ENCODE results near the gene SRGAP3. TPM values are rescaled to one million over a fixed set of nuclear protein-coding genes. Genes with fewer than 3 reads are reported as not detected.

SRGAP3 gene
- total and polyA plus RNA-seq, 5 donors: 1.4 to 7.9 (median 2.7) TPM

DNA sequence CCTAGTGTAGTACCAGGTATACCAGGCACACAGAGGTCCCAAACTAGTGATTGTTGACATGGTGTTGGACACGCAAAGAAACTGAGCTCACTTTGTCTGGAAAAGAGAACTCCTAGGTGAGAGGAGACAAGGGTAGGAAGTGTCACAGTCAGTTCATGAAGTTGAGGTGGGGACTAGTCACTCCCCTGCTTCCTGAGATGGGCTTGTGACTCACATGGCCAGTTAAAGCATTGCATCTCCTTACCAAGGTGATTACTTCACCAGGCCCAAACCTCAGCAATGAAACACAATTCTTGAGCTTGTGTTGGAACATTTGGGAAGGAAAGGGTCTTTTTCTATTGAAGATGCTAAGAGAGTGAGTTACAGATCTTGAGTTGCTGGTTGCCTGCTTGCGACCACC, 236.9 kb downstream of the SRGAP3 start:
- H3K4me1 ChIP-seq (ENCODE audit: control insufficient read depth, insufficient read depth, low read length): no peaks in the 10 kb centered on the region
- 95% methylated on average over 2 of the region's 2 CpGs for WGBS
- DNase-seq (no peak), ATAC-seq (no peak)
- H3K27me3 ChIP-seq (ENCODE audit: control insufficient read depth, insufficient read depth): no peaks in the 10 kb centered on the region
- H3K27ac ChIP-seq (ENCODE audit: low read length): no peak overlapping the region
- H3K4me3 ChIP-seq (ENCODE audit: low read length): no peak overlapping the region
- H3K9me3 ChIP-seq (ENCODE audit: control insufficient read depth, low read length): no peaks in the 10 kb centered on the region
- intact Hi-C loops (cut with DNase I): no loop called here

DNA sequence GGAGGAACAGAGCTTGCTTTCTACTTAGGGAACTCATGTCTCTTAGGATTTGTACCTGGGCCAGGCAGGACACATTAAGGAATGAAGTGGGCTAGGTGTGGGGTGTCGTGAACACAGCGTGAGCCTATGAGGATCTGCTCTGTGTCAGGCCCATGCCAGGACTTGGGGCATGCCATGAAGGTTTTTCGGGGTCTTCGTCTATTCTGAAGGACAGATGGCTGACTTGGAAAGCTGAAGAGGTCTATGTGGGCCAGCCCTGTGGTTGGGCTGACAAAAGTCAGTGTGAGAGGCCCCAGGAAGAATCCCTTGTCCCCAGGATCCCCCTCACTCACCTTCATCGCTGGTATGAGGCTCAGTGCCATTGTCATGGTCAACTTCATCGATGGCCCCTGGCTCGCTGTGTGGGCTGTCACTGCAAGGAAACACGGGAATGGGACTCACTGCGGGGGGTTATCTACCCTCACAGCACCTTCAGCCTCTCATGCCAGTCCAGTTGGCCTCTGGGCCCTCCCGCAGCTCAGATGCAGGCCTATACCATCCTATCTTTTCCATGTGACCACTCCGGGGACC, 239.4 kb downstream of the SRGAP3 start:
- DNase-seq: no peak
- intact Hi-C loops (cut with DNase I): no loop called here
- WGBS: 94% methylated on average over 11 of the region's 11 CpGs
- Histone ChIP-seq H3K4me1 (ENCODE audit: control insufficient read depth, insufficient read depth, low read length) (no peaks in the 10 kb centered on the region), H3K4me3 (ENCODE audit: low read length) (no peak overlapping the region), H3K9me3 (ENCODE audit: control insufficient read depth, low read length) (no peaks in the 10 kb centered on the region), H3K27ac (ENCODE audit: low read length) (no peak overlapping the region), H3K27me3 (ENCODE audit: control insufficient read depth, insufficient read depth) (no peaks in the 10 kb centered on the region)
- no peak for ATAC-seq

GRCh38 chr3:9008550-9009255, 240.7 kb downstream of the SRGAP3 start:
- Histone ChIP-seq H3K4me1 (ENCODE audit: control insufficient read depth, insufficient read depth, low read length) (no peaks in the 10 kb centered on the region), H3K9me3 (ENCODE audit: control insufficient read depth, low read length) (no peaks in the 10 kb centered on the region), H3K4me3 (ENCODE audit: low read length) (no peak overlapping the region), H3K27me3 (ENCODE audit: control insufficient read depth, insufficient read depth) (no peaks in the 10 kb centered on the region), H3K27ac (ENCODE audit: low read length) (no peak overlapping the region)
- WGBS: 69% methylated on average over 6 of the region's 6 CpGs
- ATAC-seq (no peak), DNase-seq (no peak)
- intact Hi-C loops (cut with DNase I): no loop called here

GRCh38 chr3:9007928-9008327, 241.5 kb downstream of the SRGAP3 start:
- Histone ChIP-seq H3K27ac (ENCODE audit: low read length) (no peak overlapping the region), H3K9me3 (ENCODE audit: control insufficient read depth, low read length) (no peaks in the 10 kb centered on the region), H3K4me1 (ENCODE audit: control insufficient read depth, insufficient read depth, low read length) (no peaks in the 10 kb centered on the region), H3K4me3 (ENCODE audit: low read length) (no peak overlapping the region), H3K27me3 (ENCODE audit: control insufficient read depth, insufficient read depth) (no peaks in the 10 kb centered on the region)
- intact Hi-C loops (cut with DNase I): no loop called here
- no peak for DNase-seq
- ATAC-seq: no peak
- WGBS: 83% methylated on average over 2 of the region's 2 CpGs

GRCh38 chr3:9007213-9007612, 242.2 kb downstream of the SRGAP3 start:
- no peak overlapping the region for H3K27ac ChIP-seq (ENCODE audit: low read length)
- H3K27me3 ChIP-seq (ENCODE audit: control insufficient read depth, insufficient read depth): no peaks in the 10 kb centered on the region
- no peaks in the 10 kb centered on the region for H3K4me1 ChIP-seq (ENCODE audit: control insufficient read depth, insufficient read depth, low read length)
- intact Hi-C loops (cut with DNase I): no loop called here
- no peak overlapping the region for H3K4me3 ChIP-seq (ENCODE audit: low read length)
- ATAC-seq (no peak), DNase-seq (no peak)
- 83% methylated on average over 2 of the region's 2 CpGs for WGBS
- H3K9me3 ChIP-seq (ENCODE audit: control insufficient read depth, low read length): no peaks in the 10 kb centered on the region

- Histone ChIP-seq H3K27ac (ENCODE audit: low read length) (no peak overlapping the region), H3K4me3 (ENCODE audit: low read length) (no peak overlapping the region), H3K27me3 (ENCODE audit: control insufficient read depth, insufficient read depth) (no peaks in the 10 kb centered on the region), H3K9me3 (ENCODE audit: control insufficient read depth, low read length) (no peaks in the 10 kb centered on the region), H3K4me1 (ENCODE audit: control insufficient read depth, insufficient read depth, low read length) (peaks cover 2% of the 10 kb centered on the region)
- intact Hi-C loops (cut with DNase I): no loop called here
- DNase-seq (no peak), ATAC-seq (no peak)
These were observed 249.4 kb downstream of the SRGAP3 start for GRCh38 chr3:9000041-9000440.

GRCh38 chr3:8997151-8997550, 252.3 kb downstream of the SRGAP3 start:
- ATAC-seq: peak in 1 of 2 donors; percentile 11
- H3K4me3 ChIP-seq (ENCODE audit: low read length): no peak overlapping the region
- intact Hi-C loops (cut with DNase I): loop anchor here in 1 of 4 donors (5.0 kb wide), 1 partner anchor 70 kb away; no protein-coding TSS in a partner anchor
- H3K27me3 ChIP-seq (ENCODE audit: control insufficient read depth, insufficient read depth): no peaks in the 10 kb centered on the region
- 70% methylated on average over 3 of the region's 3 CpGs for WGBS
- no peak overlapping the region for H3K27ac ChIP-seq (ENCODE audit: low read length)
- DNase-seq: no peak
- H3K4me1 ChIP-seq (ENCODE audit: control insufficient read depth, insufficient read depth, low read length): peaks cover 2% of the 10 kb centered on the region
- H3K9me3 ChIP-seq (ENCODE audit: control insufficient read depth, low read length): no peaks in the 10 kb centered on the region

DNA sequence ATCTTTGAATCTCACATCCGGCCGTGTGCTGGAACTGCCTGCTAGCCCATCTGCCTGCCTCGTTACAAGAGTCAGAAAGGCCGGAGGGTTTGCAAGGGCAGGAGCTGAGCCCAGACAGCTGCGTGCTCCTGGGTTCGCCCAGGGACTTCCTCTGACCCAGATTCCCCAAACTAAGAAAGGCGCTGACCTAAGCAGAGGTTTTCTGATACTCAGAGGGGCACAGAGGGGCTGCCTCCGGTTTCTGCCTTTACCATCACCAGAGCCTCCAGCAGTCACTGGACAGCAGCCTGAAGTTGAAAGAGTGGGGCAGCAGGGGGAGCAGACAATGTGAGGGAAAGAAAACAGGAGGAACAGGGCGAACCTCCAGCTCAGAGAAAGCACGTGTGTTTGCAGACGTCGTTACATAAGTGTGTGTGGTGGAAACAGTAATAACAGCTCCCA, 252.7 kb downstream of the SRGAP3 start:
- H3K4me1 ChIP-seq (ENCODE audit: control insufficient read depth, insufficient read depth, low read length): peaks cover 2% of the 10 kb centered on the region
- no peaks in the 10 kb centered on the region for H3K27me3 ChIP-seq (ENCODE audit: control insufficient read depth, insufficient read depth)
- no peak overlapping the region for H3K27ac ChIP-seq (ENCODE audit: low read length)
- WGBS: 27% methylated on average over 12 of the region's 12 CpGs
- peak; percentile 49 to 79 (median 70) for DNase-seq
- peak; percentile 73 to 86 for ATAC-seq
- H3K9me3 ChIP-seq (ENCODE audit: control insufficient read depth, low read length): no peaks in the 10 kb centered on the region
- H3K4me3 ChIP-seq (ENCODE audit: low read length): no peak overlapping the region
- intact Hi-C loops (cut with DNase I): loop anchor here in 1 of 4 donors (5.0 kb wide), 1 partner anchor 71 kb away; no protein-coding TSS in a partner anchor

DNA sequence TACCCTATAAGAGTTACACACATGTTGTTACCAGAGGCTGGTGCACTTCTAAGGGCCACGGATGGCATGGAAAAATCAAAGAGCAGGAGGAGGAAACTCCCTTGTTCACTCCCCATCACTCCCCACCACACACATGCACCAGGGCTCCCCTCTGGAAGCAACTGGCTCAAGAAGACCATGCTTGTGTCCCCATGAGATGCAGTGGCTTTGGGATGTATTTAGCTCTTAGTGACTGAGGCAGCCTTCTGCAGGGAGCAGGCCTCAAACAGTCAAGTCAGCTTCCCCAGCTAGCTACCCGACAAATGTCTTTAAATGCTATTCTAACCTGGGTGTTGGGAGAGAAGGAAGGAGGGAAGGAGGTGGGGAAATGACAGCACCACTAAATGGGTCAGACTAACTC, 253.2 kb downstream of the SRGAP3 start:
- H3K4me3 ChIP-seq (ENCODE audit: low read length): no peak overlapping the region
- ATAC-seq: no peak
- peaks cover 2% of the 10 kb centered on the region for H3K4me1 ChIP-seq (ENCODE audit: control insufficient read depth, insufficient read depth, low read length)
- no peak for DNase-seq
- no peaks in the 10 kb centered on the region for H3K9me3 ChIP-seq (ENCODE audit: control insufficient read depth, low read length)
- H3K27me3 ChIP-seq (ENCODE audit: control insufficient read depth, insufficient read depth): no peaks in the 10 kb centered on the region
- intact Hi-C loops (cut with DNase I): loop anchor here in 1 of 4 donors (5.0 kb wide), 1 partner anchor 71 kb away; no protein-coding TSS in a partner anchor
- H3K27ac ChIP-seq (ENCODE audit: low read length): no peak overlapping the region
- WGBS: 64% methylated on average over 2 of the region's 2 CpGs

- H3K4me3 ChIP-seq (ENCODE audit: low read length): no peak overlapping the region
- no peak overlapping the region for H3K27ac ChIP-seq (ENCODE audit: low read length)
- DNase-seq: peak in 1 of 3 donors; percentile 56
- peaks cover 2% of the 10 kb centered on the region for H3K4me1 ChIP-seq (ENCODE audit: control insufficient read depth, insufficient read depth, low read length)
- H3K9me3 ChIP-seq (ENCODE audit: control insufficient read depth, low read length): no peaks in the 10 kb centered on the region
- 94% methylated on average over 15 of the region's 15 CpGs for WGBS
- intact Hi-C loops (cut with DNase I): no loop called here
- ATAC-seq: no peak
- no peaks in the 10 kb centered on the region for H3K27me3 ChIP-seq (ENCODE audit: control insufficient read depth, insufficient read depth)
These were observed 255.2 kb downstream of the SRGAP3 start for GRCh38 chr3:8994226-8994625.

DNA sequence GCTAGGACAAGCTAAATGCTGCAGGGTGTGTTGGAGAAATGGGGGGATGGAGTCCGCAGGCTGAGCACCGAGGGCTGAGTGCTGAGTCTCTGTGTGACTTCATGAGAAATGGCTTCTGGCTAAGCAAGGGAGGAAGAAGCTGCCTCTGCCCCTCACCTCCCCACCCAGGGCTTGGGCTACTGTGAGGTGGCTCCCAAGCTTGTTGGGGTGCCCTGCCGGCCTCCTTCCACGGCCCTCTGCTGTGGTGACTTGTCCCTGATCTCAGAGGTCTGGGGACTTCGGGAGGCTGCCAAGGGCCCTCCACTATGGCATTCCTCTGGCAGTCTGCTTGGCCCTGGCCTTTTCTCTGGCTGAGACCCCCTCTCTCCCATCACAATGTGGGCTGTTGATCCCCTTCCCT, 256.1 kb downstream of the SRGAP3 start:
- no peaks in the 10 kb centered on the region for H3K27me3 ChIP-seq (ENCODE audit: control insufficient read depth, insufficient read depth)
- intact Hi-C loops (cut with DNase I): no loop called here
- WGBS: 86% methylated on average over 5 of the region's 5 CpGs
- no peak overlapping the region for H3K27ac ChIP-seq (ENCODE audit: low read length)
- H3K9me3 ChIP-seq (ENCODE audit: control insufficient read depth, low read length): no peaks in the 10 kb centered on the region
- H3K4me1 ChIP-seq (ENCODE audit: control insufficient read depth, insufficient read depth, low read length): peaks cover 2% of the 10 kb centered on the region
- H3K4me3 ChIP-seq (ENCODE audit: low read length): no peak overlapping the region
- ATAC-seq (no peak), DNase-seq (no peak)

All from right cardiac atrium (tissue), 5 donors.